K562 (cell line): Measurements from ENCODE around the gene CAPZB. TPM values are rescaled to one million over a fixed set of nuclear protein-coding genes. Genes with fewer than 3 reads are reported as not detected.

ENCODE experiments used
- ARID2 ChIP-seq: fragments of 450-650 bp; IDR thresholded peaks from 2 replicates; pipeline ENCODE4 v1.6.1; 2017; ENCODE audit warnings: antibody characterized with exemption, mild to moderate bottlenecking
- FOXA3 ChIP-seq, 2 experiments: fragments of 450-650 bp in 1 of 2; sonication (generic) in 1 of 2; formaldehyde crosslinking; IDR thresholded peaks in 1 of 2; conservative IDR thresholded peaks in 1 of 2; 2 replicates each; pipeline versions ENCODE4 v1.4.0 to v1.8.0; 2020 to 2022; ENCODE audit warnings: mild to moderate bottlenecking in 2 of 2, missing genetic modification reagents in 1 of 2
- FOXO4 ChIP-seq: fragments of 450-650 bp; formaldehyde crosslinking; IDR thresholded peaks from 2 replicates; pipeline ENCODE4 v1.4.0; 2020; ENCODE audit warnings: mild to moderate bottlenecking, moderate library complexity
- JUND ChIP-seq, 2 experiments: IDR thresholded peaks; 2 replicates in 1 of 2; 3 replicates in 1 of 2; pipeline ENCODE4 v1.6.1; 2011; ENCODE audit warnings: borderline replicate concordance in 2 of 2, low read depth in 2 of 2, low read length in 2 of 2, improper control_type of control experiment in 1 of 2, missing biosample characterization in 1 of 2, missing genetic modification characterization in 1 of 2, missing genetic modification reagents in 1 of 2
- SFPQ ChIP-seq: fragments of 200-400 bp; formaldehyde crosslinking; IDR thresholded peaks from 2 replicates; pipeline ENCODE4 v1.6.1; 2017; ENCODE audit warnings: mild to moderate bottlenecking, low read depth, low read length, moderate library complexity
- TFAM ChIP-seq: fragments of 250-450 bp; sonication (Bioruptor Pico); conservative IDR thresholded peaks from 2 replicates; pipeline ENCODE4 v1.5.0; 2021; ENCODE audit warnings: mild to moderate bottlenecking, moderate library complexity
- ZBTB8A ChIP-seq: fragments of 450-650 bp; IDR thresholded peaks from 2 replicates; pipeline ENCODE4 v1.6.1; 2018; ENCODE audit warnings: mild to moderate bottlenecking, moderate library complexity; ENCODE audit not compliant: partially characterized antibody
- ZNF318 ChIP-seq, 2 experiments: fragments of 450-650 bp; IDR thresholded peaks; 2 replicates each; pipeline ENCODE4 v1.6.1; 2016; ENCODE audit warnings: mild to moderate bottlenecking in 2 of 2, borderline replicate concordance in 1 of 2, low read depth in 1 of 2, moderate library complexity in 1 of 2
- ZNF696 ChIP-seq: fragments of 250-450 bp; sonication (Bioruptor Pico); conservative IDR thresholded peaks from 2 replicates; pipeline ENCODE4 v1.4.0; 2020; ENCODE audit warnings: mild to moderate bottlenecking, moderate library complexity
- polyA plus RNA-seq, 8 experiments: library from polyadenylated mRNA; depleted of rRNA in 4 of 8; stranded (reverse) in 5 of 8; unstranded in 3 of 8; fragments of >200 nt; fragmentation: Nextera tagmentation in 2 of 8; fragmentation: Illumina TruSeq in 1 of 8; extraction: Ambion mirVana in 2 of 8; extraction: Trizol in 1 of 8; gene quantifications; 2 replicates each; pipeline versions ENCODE4 v1.2.1 to v1.2.3, GENCODE V29; 2011 to 2014; ENCODE audit warnings: inconsistent platforms in 1 of 8, missing spikeins in 1 of 8
- total RNA-seq, 7 experiments: library from RNA; depleted of rRNA in 6 of 7; stranded (reverse); fragments of >200 nt in 6 of 7; fragmentation: Illumina TruSeq in 2 of 7; extraction: Trizol in 2 of 7; gene quantifications; 2 replicates each; pipeline versions ENCODE4 v1.2.1 to v1.2.3, GENCODE V29; 2011 to 2021; ENCODE audit warnings: low replicate concordance in 1 of 7

Gene CAPZB
- total and polyA plus RNA-seq, 9 of the 15 experiments (the other 6 are each of a cell fraction or from before 2014, with no cell fraction given), result 57.6 to 297 (median 125) TPM

GRCh38 chr1:19315378-19316198 is 169.8 kb downstream of the CAPZB start (continued):
- no peak for TF ChIP-seq SFPQ
- peak; percentile 76; the same call in 1 of the 2 replicates for TF ChIP-seq JUND (IDR thresholded peaks at IDR 0.05; ENCODE audit: borderline replicate concordance, low read depth, low read length)
- peak; percentile 68; the same call in 2 of the 3 replicates for TF ChIP-seq JUND (tag; IDR thresholded peaks at IDR 0.05; ENCODE audit: borderline replicate concordance, low read depth, low read length)
- TF ChIP-seq FOXO4 (CRISPR knock-in tag), result no peak
- no peak for TF ChIP-seq ARID2
- TF ChIP-seq TFAM, result no peak
- no peak for TF ChIP-seq FOXA3 (CRISPR knock-in tag; conservative IDR thresholded peaks at IDR 0.05 in 1 of 2, IDR thresholded peaks at IDR 0.05 in 1 of 2)
- no peak for TF ChIP-seq ZNF696
- no peak for TF ChIP-seq ZBTB8A
- no peak for TF ChIP-seq ZNF318 (IDR thresholded peaks at IDR 0.05; ENCODE audit: borderline replicate concordance in 1 of 2, low read depth in 1 of 2)
- TF ChIP-seq, all 486 proteins: peak for 50
